HL-60 (cell line): ENCODE measurements around the gene SH3RF2.

Experiments used
- DNase-seq, 2 experiments: peaks; one replicate each; pipeline ENCODE4 v3.0.0-alpha.2; 2010 to 2020; ENCODE audit warnings: low read depth in 1 of 2, low spot score in 1 of 2
- H3K27ac ChIP-seq: fragments of 250-450 bp; sonication (Bioruptor Pico); replicated peaks from 2 replicates; pipeline ENCODE4 v1.5.1; 2020; ENCODE audit warnings: mild to moderate bottlenecking, moderate library complexity
- H3K27me3 ChIP-seq: fragments of 250-450 bp; sonication (Bioruptor Pico); 2 replicates; pipeline ENCODE4 v1.5.1; 2021; ENCODE audit warnings: mild to moderate bottlenecking, moderate library complexity; ENCODE audit not compliant: insufficient read depth, poor library complexity, severe bottlenecking
- H3K4me3 ChIP-seq: replicated peaks from 2 replicates; pipeline ENCODE4 v1.5.1; 2011; ENCODE audit warnings: mild to moderate bottlenecking, control low read depth, low read length; ENCODE audit not compliant: insufficient read depth
- CTCF ChIP-seq: IDR thresholded peaks from one replicate; pipeline ENCODE4 v1.5.1; 2011; ENCODE audit warnings: low read length, control low read depth, inconsistent platforms; ENCODE audit not compliant: insufficient read depth
- GABPA ChIP-seq: IDR thresholded peaks from 2 replicates; pipeline ENCODE4 v1.6.1; 2012; ENCODE audit warnings: low read depth
- POLR2AphosphoS5 ChIP-seq: IDR thresholded peaks from 2 replicates; pipeline ENCODE4 v1.6.1; 2012; ENCODE audit warnings: low read depth
- REST ChIP-seq: IDR thresholded peaks from 2 replicates; pipeline ENCODE4 v1.6.1; 2012; ENCODE audit warnings: low read depth; ENCODE audit not compliant: insufficient replicate concordance
- SPI1 ChIP-seq: IDR thresholded peaks from 2 replicates; pipeline ENCODE4 v1.6.1; 2012; ENCODE audit warnings: low read depth, mild to moderate bottlenecking, borderline replicate concordance

Gene SH3RF2

GRCh38 chr5:145980718-145981117 is 44.3 kb downstream of the SH3RF2 start:
- no peak for TF ChIP-seq REST
- TF ChIP-seq CTCF = no peak
- TF ChIP-seq SPI1 = no peak
- TF ChIP-seq GABPA = no peak
- no peak for TF ChIP-seq POLR2AphosphoS5
- Histone ChIP-seq H3K27ac (no peak overlapping the region), H3K4me3 (no peak overlapping the region), H3K27me3 (no peaks in the 10 kb centered on the region)
- no peak for DNase-seq

- Histone ChIP-seq H3K27ac (no peak overlapping the region), H3K27me3 (no peaks in the 10 kb centered on the region), H3K4me3 (no peak overlapping the region)
- no peak for DNase-seq
- TF ChIP-seq SPI1 (no peak), CTCF (no peak), POLR2AphosphoS5 (no peak), REST (no peak), GABPA (no peak)
Measured at GRCh38 chr5:145981589-145982571, 45.5 kb downstream of the SH3RF2 start.

GRCh38 chr5:145982572-145983318 is 46.4 kb downstream of the SH3RF2 start:
- Histone ChIP-seq H3K27ac (no peak overlapping the region), H3K4me3 (no peak overlapping the region), H3K27me3 (no peaks in the 10 kb centered on the region)
- TF ChIP-seq POLR2AphosphoS5 (no peak), CTCF (no peak), REST (no peak), SPI1 (no peak), GABPA (no peak)
- no peak for DNase-seq
